Testis (tissue), 3 donors: ENCODE results near the gene R3HDM2. TPM values are rescaled to one million over a fixed set of nuclear protein-coding genes. Genes with fewer than 3 reads are reported as not detected.

ENCODE experiments used
- DNase-seq: peaks from one replicate; pipeline ENCODE4 v3.0.0-alpha.2; 2019
- H3K27ac ChIP-seq, 2 donors: fragments of 200-600 bp; sonication (generic); one replicate each; pipeline ENCODE4 v1.5.1; 2019
- H3K27me3 ChIP-seq: fragments of 200-600 bp; sonication (generic); one replicate; pipeline ENCODE4 v1.5.1; 2019
- H3K36me3 ChIP-seq: fragments of 200-600 bp; sonication (generic); one replicate; pipeline ENCODE4 v1.5.1; 2017; ENCODE audit warnings: low read depth; ENCODE audit errors: missing control alignments
- H3K4me1 ChIP-seq: fragments of 200-600 bp; sonication (generic); one replicate; pipeline ENCODE4 v1.5.1; 2019
- H3K4me3 ChIP-seq, 2 donors: fragments of 200-600 bp; sonication (generic); one replicate each; pipeline ENCODE4 v1.5.1; 2017 to 2019
- H3K9me3 ChIP-seq: fragments of 200-600 bp; sonication (generic); one replicate; pipeline ENCODE4 v1.5.1; 2017
- CTCF ChIP-seq, 3 experiments: fragments of 450-650 bp in 2 of 3; fragments of 200-600 bp in 1 of 3; sonication (generic) in 1 of 3; IDR thresholded peaks; one replicate each; pipeline ENCODE4 v1.5.1; 2016 to 2019; ENCODE audit warnings: antibody characterized with exemption in 3 of 3, mild to moderate bottlenecking in 2 of 3, moderate library complexity in 1 of 3
- POLR2A ChIP-seq: fragments of 450-650 bp; IDR thresholded peaks from one replicate; pipeline ENCODE4 v1.6.1; 2017; ENCODE audit warnings: antibody characterized with exemption, mild to moderate bottlenecking, moderate library complexity
- WGBS, 2 donors: methylation state at CpG; one replicate each; pipeline ENCODE4 v1.1.5; 2018; 5-methylcytosine and 5-hydroxymethylcytosine counted together
- intact Hi-C: fragments of 100-400 bp; cut with DNase I; formaldehyde crosslinking; loops from one replicate; pipeline ENCODE4 v1.15.1; 2023; ENCODE audit warnings: low total_unique reads
- polyA plus RNA-seq: library from polyadenylated mRNA; stranded (reverse); fragments of 350-450 nt; fragmentation: Illumina TruSeq; extraction: RNeasy Lipid Tissue Mini Kit (QIAGEN cat#74804); gene quantifications from one replicate; pipeline ENCODE4 v1.2.3, GENCODE V29; 2014; ENCODE audit warnings: low read depth, low replicate concordance; ENCODE audit not compliant: insufficient read depth
- total RNA-seq, 2 donors: library from RNA; depleted of rRNA; stranded (reverse); fragments of >200 nt; gene quantifications; one replicate each; pipeline ENCODE4 v1.2.3, GENCODE V29; 2016

R3HDM2 gene
- total and polyA plus RNA-seq, 3 donors from 2014 or later, result 54.6 to 93.9 (median 92.0) TPM

DNA sequence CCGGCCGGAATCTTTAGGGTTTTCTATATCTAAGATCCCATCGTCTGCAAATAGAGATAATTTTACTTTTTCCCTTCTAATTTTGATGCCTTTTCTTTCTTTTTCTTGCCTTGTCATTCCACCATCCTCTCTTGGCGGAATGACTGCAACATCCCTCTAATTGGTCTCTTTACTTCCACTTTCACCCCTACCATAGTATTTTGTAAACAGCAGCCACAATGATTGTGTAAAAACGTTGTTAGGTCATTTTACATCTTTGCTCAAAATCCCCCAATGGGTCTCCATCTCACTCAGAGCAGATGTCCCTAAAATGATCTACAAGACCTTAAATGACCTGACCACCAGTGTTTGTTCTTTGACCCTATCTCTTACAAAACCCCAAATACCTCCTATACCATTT lies 99.9 kb downstream of the R3HDM2 start:
- intact Hi-C loops, result no loop called here
- 94 to 96% methylated on average over 5 of the region's 5 CpGs for WGBS, 2 donors
- DNase-seq, result no peak
- no peaks in the 10 kb centered on the region for H3K4me1 ChIP-seq
- TF ChIP-seq CTCF (IDR thresholded peaks at IDR 0.05), result no peak
- H3K27me3 ChIP-seq, result no peaks in the 10 kb centered on the region
- H3K27ac ChIP-seq, result no peak overlapping the region
- no peaks in the 10 kb centered on the region for H3K9me3 ChIP-seq
- H3K36me3 ChIP-seq, result no peaks in the 10 kb centered on the region
- H3K4me3 ChIP-seq, result no peak overlapping the region

DNA sequence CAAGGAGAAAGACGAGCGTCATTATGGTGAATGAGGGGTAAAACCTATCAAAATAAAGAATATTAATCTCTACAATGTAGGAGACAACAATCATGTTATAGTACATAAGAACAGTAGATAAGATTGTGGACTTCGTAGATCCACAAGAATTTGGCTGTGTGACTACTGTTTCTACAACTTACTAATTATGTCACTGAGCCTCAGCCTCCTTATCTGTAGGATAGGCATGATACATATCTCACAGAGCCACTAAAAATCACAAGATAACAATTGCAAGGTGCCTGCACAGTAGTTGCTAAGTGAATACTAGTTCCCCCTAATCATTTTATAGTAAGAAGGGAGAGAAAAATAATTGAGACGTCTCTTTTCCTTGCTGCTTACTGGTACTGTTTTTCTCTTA lies 101.6 kb downstream of the R3HDM2 start:
- no peak for TF ChIP-seq CTCF (IDR thresholded peaks at IDR 0.05)
- no peaks in the 10 kb centered on the region for H3K27me3 ChIP-seq
- no peak for DNase-seq
- intact Hi-C loops, result no loop called here
- no peak overlapping the region for H3K27ac ChIP-seq
- WGBS, 2 donors, result 85 to 88% methylated on average over 4 of the region's 4 CpGs
- no peak overlapping the region for H3K4me3 ChIP-seq
- no peaks in the 10 kb centered on the region for H3K36me3 ChIP-seq
- no peaks in the 10 kb centered on the region for H3K9me3 ChIP-seq
- no peaks in the 10 kb centered on the region for H3K4me1 ChIP-seq

DNA sequence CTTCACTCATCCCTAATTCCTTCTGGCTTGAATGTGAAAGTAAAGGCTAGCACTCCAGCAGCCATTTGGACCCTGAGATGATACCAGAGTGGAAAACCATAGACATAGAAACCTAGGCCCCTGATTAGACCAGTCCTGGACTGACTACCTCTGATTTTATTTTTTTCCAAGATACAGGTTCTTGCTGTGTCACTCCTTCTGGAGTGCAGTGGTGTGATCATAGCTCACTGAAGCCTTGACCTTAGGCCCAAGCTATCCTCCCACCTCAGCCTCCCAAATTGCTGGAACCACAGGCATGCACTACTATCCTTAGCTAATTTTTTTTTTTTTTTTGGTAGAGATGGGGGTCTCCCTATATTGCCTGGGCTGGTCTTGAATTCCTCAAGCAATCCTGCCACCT lies 105.4 kb downstream of the R3HDM2 start:
- Histone ChIP-seq H3K4me3 (no peak overlapping the region), H3K27ac (no peak overlapping the region), H3K9me3 (no peaks in the 10 kb centered on the region), H3K4me1 (peaks cover 3% of the 10 kb centered on the region), H3K36me3 (no peaks in the 10 kb centered on the region), H3K27me3 (no peaks in the 10 kb centered on the region)
- DNase-seq, result no peak
- TF ChIP-seq POLR2A (no peak), CTCF (IDR thresholded peaks at IDR 0.05) (no peak)
- intact Hi-C loops, result no loop called here

DNA sequence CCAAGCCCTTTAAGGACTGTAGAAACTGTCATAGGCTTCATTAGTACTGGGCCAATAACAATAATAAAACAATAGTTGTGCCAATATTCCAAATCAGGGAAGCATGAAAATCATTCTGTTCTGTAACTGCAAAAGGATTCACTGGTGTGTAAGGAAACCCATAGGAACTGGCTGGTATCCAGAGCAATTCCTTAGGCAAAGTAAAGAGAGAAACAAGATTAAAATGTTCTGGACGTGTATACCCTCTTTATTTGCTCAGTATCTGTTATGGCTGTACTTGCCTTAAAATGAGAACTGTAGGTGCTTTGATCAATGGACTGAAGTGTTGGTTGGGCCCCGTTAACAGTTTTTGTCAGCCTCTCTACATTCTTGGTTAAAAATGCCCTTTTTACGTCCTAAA lies 107.4 kb downstream of the R3HDM2 start:
- Histone ChIP-seq H3K4me3 (no peak overlapping the region), H3K27ac (no peak overlapping the region), H3K27me3 (no peaks in the 10 kb centered on the region), H3K36me3 (no peaks in the 10 kb centered on the region), H3K4me1 (peaks cover 15% of the 10 kb centered on the region), H3K9me3 (no peaks in the 10 kb centered on the region)
- 54 to 59% methylated on average over 3 of the region's 3 CpGs for WGBS, 2 donors
- TF ChIP-seq CTCF (IDR thresholded peaks at IDR 0.05) (no peak), POLR2A (no peak)
- intact Hi-C loops, result no loop called here
- DNase-seq, result no peak

DNA sequence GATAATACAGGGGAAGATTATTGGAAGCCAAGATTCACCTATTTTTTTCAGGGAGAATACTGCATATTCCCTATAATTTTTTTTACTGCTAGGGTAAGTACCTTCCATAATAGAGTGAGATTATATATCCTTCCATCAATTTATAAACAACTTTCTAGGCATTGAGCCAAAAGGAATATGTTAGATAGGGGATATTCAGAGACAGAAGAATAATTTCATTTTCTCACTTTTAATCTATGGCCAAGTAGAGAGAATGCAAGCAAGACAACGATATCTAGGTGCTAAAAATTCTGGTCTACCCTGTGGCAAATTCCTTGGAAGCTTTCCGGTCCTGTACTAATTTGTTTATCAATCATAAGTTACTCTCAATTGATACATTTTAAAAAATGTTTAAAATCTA lies 110.2 kb downstream of the R3HDM2 start:
- WGBS, 2 donors, result 72 to 73% methylated on average over 2 of the region's 2 CpGs
- H3K9me3 ChIP-seq, result no peaks in the 10 kb centered on the region
- no peak for TF ChIP-seq CTCF (IDR thresholded peaks at IDR 0.05)
- no peaks in the 10 kb centered on the region for H3K27me3 ChIP-seq
- no peak for DNase-seq
- no peak overlapping the region for H3K4me3 ChIP-seq
- H3K27ac ChIP-seq, result no peak overlapping the region
- H3K36me3 ChIP-seq, result no peaks in the 10 kb centered on the region
- H3K4me1 ChIP-seq, result peaks cover 15% of the 10 kb centered on the region
- intact Hi-C loops, result no loop called here
